ENCODE measurements around the gene KLHL24.

KLHL24 gene

DNA sequence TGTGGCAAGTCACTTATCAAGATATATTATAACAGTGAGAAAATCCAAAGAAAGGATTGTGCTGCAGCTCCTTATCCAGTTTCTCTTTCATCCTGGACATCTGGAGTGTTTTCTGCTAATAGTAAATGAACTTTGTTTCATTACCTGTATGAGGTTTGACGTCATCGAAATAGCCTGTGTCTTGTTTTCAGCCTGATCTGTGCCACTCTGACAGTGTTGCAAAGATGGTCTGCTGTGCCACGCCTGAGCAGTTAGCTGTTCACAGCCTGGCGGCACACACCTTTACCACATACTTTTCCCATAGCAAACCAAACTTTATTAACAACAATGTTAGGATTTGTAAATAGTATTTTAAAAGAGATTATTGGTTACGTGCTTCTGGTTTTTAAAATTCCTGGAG is 96.2 kb downstream of the KLHL24 start:
- Histone ChIP-seq H3K27ac (ENCODE audit: extremely low read depth, low read depth, low read length) (no peak overlapping the region), H3K4me3 (ENCODE audit: low read depth, low read length) (no peak overlapping the region), H3K36me3 (ENCODE audit: control insufficient read depth in 2 of 2, insufficient read depth in 1 of 2, low read length in 2 of 2) (peaks cover 32 to 89% of the 10 kb centered on the region in 2 experiments), H3K9me3 (ENCODE audit: control insufficient read depth, insufficient read depth, low read depth, low read length) (no peaks in the 10 kb centered on the region), H3K4me1 (ENCODE audit: control insufficient read depth, insufficient read depth, low read length) (no peaks in the 10 kb centered on the region)
- ChIA-PET CTCF (interaction anchor here (0.6 kb wide), 1 partner anchor 92 kb away, joined by 4 read pairs; no protein-coding TSS in a partner anchor), POLR2A (no interaction called here)
- TF ChIP-seq ZNF404 (tag by site-specific recombination; IDR thresholded peaks at IDR 0.05) (no peak), SETDB1 (IDR thresholded peaks at IDR 0.05; ENCODE audit: insufficient read length, low read length) (no peak), ZNF155 (tag by site-specific recombination; IDR thresholded peaks at IDR 0.05) (no peak), ZNF548 (tag by site-specific recombination; IDR thresholded peaks at IDR 0.05) (no peak), ZNF791 (tag by site-specific recombination; IDR thresholded peaks at IDR 0.05) (no peak), ZNF335 (tag by site-specific recombination; conservative IDR thresholded peaks at IDR 0.05) (no peak), ZNF660 (tag by site-specific recombination; IDR thresholded peaks at IDR 0.05) (no peak), ZNF23 (tag by site-specific recombination; IDR thresholded peaks at IDR 0.05; ENCODE audit: borderline replicate concordance) (no peak), OVOL3 (tag by site-specific recombination; IDR thresholded peaks at IDR 0.05) (no peak), ZNF132 (tag by site-specific recombination; IDR thresholded peaks at IDR 0.05; ENCODE audit: borderline replicate concordance) (no peak), ZNF785 (tag by site-specific recombination; IDR thresholded peaks at IDR 0.05) (no peak), GLIS1 (tag by site-specific recombination; IDR thresholded peaks at IDR 0.05) (no peak), ZBTB8A (tag by site-specific recombination; IDR thresholded peaks at IDR 0.05) (no peak), SCRT1 (tag by site-specific recombination; IDR thresholded peaks at IDR 0.05; ENCODE audit: borderline replicate concordance) (no peak), ZNF174 (tag by site-specific recombination; IDR thresholded peaks at IDR 0.05) (no peak)
- TF ChIP-seq, protein P1, sequence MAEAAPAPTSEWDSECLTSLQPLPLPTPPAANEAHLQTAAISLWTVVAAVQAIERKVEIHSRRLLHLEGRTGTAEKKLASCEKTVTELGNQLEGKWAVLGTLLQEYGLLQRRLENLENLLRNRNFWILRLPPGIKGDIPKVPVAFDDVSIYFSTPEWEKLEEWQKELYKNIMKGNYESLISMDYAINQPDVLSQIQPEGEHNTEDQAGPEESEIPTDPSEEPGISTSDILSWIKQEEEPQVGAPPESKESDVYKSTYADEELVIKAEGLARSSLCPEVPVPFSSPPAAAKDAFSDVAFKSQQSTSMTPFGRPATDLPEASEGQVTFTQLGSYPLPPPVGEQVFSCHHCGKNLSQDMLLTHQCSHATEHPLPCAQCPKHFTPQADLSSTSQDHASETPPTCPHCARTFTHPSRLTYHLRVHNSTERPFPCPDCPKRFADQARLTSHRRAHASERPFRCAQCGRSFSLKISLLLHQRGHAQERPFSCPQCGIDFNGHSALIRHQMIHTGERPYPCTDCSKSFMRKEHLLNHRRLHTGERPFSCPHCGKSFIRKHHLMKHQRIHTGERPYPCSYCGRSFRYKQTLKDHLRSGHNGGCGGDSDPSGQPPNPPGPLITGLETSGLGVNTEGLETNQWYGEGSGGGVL (tag by site-specific recombination; IDR thresholded peaks at IDR 0.05) = no peak
- TF ChIP-seq, protein P2, sequence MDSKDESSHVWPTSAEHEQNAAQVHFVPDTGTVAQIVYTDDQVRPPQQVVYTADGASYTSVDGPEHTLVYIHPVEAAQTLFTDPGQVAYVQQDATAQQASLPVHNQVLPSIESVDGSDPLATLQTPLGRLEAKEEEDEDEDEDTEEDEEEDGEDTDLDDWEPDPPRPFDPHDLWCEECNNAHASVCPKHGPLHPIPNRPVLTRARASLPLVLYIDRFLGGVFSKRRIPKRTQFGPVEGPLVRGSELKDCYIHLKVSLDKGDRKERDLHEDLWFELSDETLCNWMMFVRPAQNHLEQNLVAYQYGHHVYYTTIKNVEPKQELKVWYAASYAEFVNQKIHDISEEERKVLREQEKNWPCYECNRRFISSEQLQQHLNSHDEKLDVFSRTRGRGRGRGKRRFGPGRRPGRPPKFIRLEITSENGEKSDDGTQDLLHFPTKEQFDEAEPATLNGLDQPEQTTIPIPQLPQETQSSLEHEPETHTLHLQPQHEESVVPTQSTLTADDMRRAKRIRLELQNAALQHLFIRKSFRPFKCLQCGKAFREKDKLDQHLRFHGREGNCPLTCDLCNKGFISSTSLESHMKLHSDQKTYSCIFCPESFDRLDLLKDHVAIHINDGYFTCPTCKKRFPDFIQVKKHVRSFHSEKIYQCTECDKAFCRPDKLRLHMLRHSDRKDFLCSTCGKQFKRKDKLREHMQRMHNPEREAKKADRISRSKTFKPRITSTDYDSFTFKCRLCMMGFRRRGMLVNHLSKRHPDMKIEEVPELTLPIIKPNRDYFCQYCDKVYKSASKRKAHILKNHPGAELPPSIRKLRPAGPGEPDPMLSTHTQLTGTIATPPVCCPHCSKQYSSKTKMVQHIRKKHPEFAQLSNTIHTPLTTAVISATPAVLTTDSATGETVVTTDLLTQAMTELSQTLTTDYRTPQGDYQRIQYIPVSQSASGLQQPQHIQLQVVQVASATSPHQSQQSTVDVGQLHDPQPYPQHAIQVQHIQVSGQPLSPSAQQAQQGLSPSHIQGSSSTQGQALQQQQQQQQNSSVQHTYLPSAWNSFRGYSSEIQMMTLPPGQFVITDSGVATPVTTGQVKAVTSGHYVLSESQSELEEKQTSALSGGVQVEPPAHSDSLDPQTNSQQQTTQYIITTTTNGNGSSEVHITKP (tag by site-specific recombination; IDR thresholded peaks at IDR 0.05) = no peak
- TF ChIP-seq, protein P3, sequence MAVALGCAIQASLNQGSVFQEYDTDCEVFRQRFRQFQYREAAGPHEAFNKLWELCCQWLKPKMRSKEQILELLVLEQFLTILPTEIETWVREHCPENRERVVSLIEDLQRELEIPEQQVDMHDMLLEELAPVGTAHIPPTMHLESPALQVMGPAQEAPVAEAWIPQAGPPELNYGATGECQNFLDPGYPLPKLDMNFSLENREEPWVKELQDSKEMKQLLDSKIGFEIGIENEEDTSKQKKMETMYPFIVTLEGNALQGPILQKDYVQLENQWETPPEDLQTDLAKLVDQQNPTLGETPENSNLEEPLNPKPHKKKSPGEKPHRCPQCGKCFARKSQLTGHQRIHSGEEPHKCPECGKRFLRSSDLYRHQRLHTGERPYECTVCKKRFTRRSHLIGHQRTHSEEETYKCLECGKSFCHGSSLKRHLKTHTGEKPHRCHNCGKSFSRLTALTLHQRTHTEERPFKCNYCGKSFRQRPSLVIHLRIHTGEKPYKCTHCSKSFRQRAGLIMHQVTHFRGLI (tag by site-specific recombination; IDR thresholded peaks at IDR 0.05) = no peak

DNA sequence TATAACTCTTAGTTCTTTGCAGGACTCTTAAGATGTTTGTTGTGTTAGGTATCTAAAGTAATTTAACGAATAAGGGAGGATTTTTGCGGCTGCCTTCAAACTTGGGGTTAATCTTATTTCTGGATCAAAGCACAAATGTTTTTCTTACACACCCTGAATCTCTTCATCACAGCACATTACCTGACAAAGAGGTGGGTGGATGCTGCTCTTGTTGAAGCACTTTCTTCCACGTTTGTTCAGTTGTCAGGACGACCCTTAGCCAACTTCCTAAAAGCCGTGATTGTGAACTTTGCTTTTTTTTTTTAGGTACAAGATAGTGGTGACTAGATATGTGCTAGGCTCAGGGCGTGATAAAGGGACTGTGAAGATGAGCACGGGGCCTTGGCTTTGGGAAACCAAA is 98.1 kb downstream of the KLHL24 start:
- Histone ChIP-seq H3K36me3 (ENCODE audit: control insufficient read depth in 2 of 2, insufficient read depth in 1 of 2, low read length in 2 of 2) (peaks cover 21 to 86% of the 10 kb centered on the region in 2 experiments), H3K27ac (ENCODE audit: extremely low read depth, low read depth, low read length) (no peak overlapping the region), H3K4me1 (ENCODE audit: control insufficient read depth, insufficient read depth, low read length) (no peaks in the 10 kb centered on the region), H3K4me3 (ENCODE audit: low read depth, low read length) (no peak overlapping the region), H3K9me3 (ENCODE audit: control insufficient read depth, insufficient read depth, low read depth, low read length) (no peaks in the 10 kb centered on the region)
- POLR2A ChIA-PET = no interaction called here
- CTCF ChIA-PET = no interaction called here
- no peak for TF ChIP-seq ZNF423 (tag by site-specific recombination; IDR thresholded peaks at IDR 0.05)
- TF ChIP-seq, protein P4, sequence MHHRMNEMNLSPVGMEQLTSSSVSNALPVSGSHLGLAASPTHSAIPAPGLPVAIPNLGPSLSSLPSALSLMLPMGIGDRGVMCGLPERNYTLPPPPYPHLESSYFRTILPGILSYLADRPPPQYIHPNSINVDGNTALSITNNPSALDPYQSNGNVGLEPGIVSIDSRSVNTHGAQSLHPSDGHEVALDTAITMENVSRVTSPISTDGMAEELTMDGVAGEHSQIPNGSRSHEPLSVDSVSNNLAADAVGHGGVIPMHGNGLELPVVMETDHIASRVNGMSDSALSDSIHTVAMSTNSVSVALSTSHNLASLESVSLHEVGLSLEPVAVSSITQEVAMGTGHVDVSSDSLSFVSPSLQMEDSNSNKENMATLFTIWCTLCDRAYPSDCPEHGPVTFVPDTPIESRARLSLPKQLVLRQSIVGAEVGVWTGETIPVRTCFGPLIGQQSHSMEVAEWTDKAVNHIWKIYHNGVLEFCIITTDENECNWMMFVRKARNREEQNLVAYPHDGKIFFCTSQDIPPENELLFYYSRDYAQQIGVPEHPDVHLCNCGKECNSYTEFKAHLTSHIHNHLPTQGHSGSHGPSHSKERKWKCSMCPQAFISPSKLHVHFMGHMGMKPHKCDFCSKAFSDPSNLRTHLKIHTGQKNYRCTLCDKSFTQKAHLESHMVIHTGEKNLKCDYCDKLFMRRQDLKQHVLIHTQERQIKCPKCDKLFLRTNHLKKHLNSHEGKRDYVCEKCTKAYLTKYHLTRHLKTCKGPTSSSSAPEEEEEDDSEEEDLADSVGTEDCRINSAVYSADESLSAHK (tag by site-specific recombination; IDR thresholded peaks at IDR 0.05) = no peak
- TF ChIP-seq, protein P5, sequence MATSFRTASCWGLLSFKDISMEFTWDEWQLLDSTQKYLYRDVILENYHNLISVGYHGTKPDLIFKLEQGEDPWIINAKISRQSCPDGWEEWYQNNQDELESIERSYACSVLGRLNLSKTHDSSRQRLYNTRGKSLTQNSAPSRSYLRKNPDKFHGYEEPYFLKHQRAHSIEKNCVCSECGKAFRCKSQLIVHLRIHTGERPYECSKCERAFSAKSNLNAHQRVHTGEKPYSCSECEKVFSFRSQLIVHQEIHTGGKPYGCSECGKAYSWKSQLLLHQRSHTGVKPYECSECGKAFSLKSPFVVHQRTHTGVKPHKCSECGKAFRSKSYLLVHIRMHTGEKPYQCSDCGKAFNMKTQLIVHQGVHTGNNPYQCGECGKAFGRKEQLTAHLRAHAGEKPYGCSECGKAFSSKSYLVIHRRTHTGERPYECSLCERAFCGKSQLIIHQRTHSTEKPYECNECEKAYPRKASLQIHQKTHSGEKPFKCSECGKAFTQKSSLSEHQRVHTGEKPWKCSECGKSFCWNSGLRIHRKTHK (tag by site-specific recombination; IDR thresholded peaks at IDR 0.05) = no peak
- no peak for TF ChIP-seq ZNF558 (tag by site-specific recombination; IDR thresholded peaks at IDR 0.05)
- no peak for TF ChIP-seq ZNF48 (tag by site-specific recombination; IDR thresholded peaks at IDR 0.05)
- no peak for TF ChIP-seq ZNF600 (tag by site-specific recombination; IDR thresholded peaks at IDR 0.05)
- no peak for TF ChIP-seq GLIS2 (tag by site-specific recombination; IDR thresholded peaks at IDR 0.05)
- TF ChIP-seq ZNF660 (tag by site-specific recombination; IDR thresholded peaks at IDR 0.05) = no peak

All from HEK293 (cell line).